Adrenal gland (tissue), 5 donors: Measurements from ENCODE around the gene COL6A3.

Experiments
- POLR2A ChIP-seq, 2 donors: fragments of 450-650 bp; IDR thresholded peaks; one replicate each; pipeline ENCODE4 v1.6.1; 2017; ENCODE audit warnings: antibody characterized with exemption in 2 of 2, mild to moderate bottlenecking in 2 of 2, moderate library complexity in 1 of 2
- TF ChIP-seq, protein P1 (sequence below), 6 experiments: fragments of 450-650 bp in 4 of 6; fragments of 200-600 bp in 2 of 6; sonication (generic) in 1 of 6; IDR thresholded peaks; 1 replicate in 5 of 6; 2 replicates in 1 of 6; pipeline versions ENCODE4 v1.5.1 to v1.8.0; 2016 to 2021; ENCODE audit warnings: antibody characterized with exemption in 6 of 6, mild to moderate bottlenecking in 2 of 6, moderate library complexity in 1 of 6
- donor health status: DM: no; HTN: no; CAD: no.

DNA sequence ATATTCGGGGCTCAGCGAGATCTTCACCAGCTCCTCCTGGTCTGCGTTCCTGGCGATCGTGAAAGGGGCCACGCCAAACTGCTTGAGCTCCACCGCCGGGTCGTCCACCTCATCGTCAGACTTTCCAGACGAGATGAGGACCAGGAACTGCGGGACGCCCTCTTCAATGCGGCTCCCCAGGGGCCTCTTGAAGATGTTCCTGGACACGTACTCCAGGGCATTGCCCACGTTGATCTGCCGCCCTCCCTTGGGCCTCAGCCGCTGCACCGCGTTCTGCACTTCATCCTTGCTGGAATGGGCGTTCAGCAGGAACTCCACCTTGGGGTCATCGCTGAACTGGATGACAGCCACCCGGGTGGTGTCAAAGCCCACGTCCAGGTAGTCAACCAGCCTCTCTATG, 42.1 kb downstream of the COL6A3 start:
- TF ChIP-seq, protein P1, sequence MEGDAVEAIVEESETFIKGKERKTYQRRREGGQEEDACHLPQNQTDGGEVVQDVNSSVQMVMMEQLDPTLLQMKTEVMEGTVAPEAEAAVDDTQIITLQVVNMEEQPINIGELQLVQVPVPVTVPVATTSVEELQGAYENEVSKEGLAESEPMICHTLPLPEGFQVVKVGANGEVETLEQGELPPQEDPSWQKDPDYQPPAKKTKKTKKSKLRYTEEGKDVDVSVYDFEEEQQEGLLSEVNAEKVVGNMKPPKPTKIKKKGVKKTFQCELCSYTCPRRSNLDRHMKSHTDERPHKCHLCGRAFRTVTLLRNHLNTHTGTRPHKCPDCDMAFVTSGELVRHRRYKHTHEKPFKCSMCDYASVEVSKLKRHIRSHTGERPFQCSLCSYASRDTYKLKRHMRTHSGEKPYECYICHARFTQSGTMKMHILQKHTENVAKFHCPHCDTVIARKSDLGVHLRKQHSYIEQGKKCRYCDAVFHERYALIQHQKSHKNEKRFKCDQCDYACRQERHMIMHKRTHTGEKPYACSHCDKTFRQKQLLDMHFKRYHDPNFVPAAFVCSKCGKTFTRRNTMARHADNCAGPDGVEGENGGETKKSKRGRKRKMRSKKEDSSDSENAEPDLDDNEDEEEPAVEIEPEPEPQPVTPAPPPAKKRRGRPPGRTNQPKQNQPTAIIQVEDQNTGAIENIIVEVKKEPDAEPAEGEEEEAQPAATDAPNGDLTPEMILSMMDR (IDR thresholded peaks at IDR 0.05) = no peak
- TF ChIP-seq POLR2A (IDR thresholded peaks at IDR 0.05) = no peak
